Bronchial epithelial cell (primary cell): ENCODE data around the gene UBE2J2. TPM values are rescaled to one million over a fixed set of nuclear protein-coding genes. Genes with fewer than 3 reads are reported as not detected.

Experiments
- DNase-seq: peaks from one replicate; pipeline ENCODE4 v3.0.0-alpha.2; 2010; ENCODE audit warnings: low read depth
- FAIRE-seq: peaks from 2 replicates; lab custom pipeline; 2011; peaks lifted over from hg19 to GRCh38; lab: Jason Lieb, UNC
- H3K27me3 ChIP-seq: 2 replicates; pipeline ENCODE4 v1.5.1; 2011; ENCODE audit warnings: low read length; ENCODE audit not compliant: control insufficient read depth, insufficient read depth
- H3K36me3 ChIP-seq: 2 replicates; pipeline ENCODE4 v1.5.1; 2011; ENCODE audit warnings: low read length; ENCODE audit not compliant: control insufficient read depth, insufficient read depth
- H3K4me3 ChIP-seq: 2 replicates; pipeline ENCODE4 v1.5.1; 2011; ENCODE audit warnings: mild to moderate bottlenecking, low read depth, low read length, control low read depth
- CTCF ChIP-seq: IDR thresholded peaks from 2 replicates; pipeline ENCODE4 v1.5.1; 2011; ENCODE audit warnings: mild to moderate bottlenecking, moderate library complexity, low read length, control low read depth, inconsistent platforms; ENCODE audit not compliant: insufficient read depth, severe bottlenecking
- total RNA-seq: library from RNA; depleted of rRNA; stranded (reverse); fragments of >200 nt; gene quantifications from 2 replicates; pipeline ENCODE4 v1.2.1, GENCODE V29; 2014

The UBE2J2 gene
- total RNA-seq, 1 donor from 2014 or later = 41.3 TPM

GRCh38 chr1:1314678-1315335, 41.2 kb upstream of the UBE2J2 start:
- TF ChIP-seq CTCF = no peak
- H3K4me3 ChIP-seq = no peak overlapping the region
- H3K36me3 ChIP-seq = peaks cover 39% of the 10 kb centered on the region
- no peak for DNase-seq
- H3K27me3 ChIP-seq = no peaks in the 10 kb centered on the region
- FAIRE-seq = no peak

GRCh38 chr1:1314237-1314586, 40.6 kb upstream of the UBE2J2 start:
- Histone ChIP-seq H3K36me3 (peaks cover 35% of the 10 kb centered on the region), H3K4me3 (no peak overlapping the region), H3K27me3 (no peaks in the 10 kb centered on the region)
- DNase-seq (no peak), FAIRE-seq (no peak)
- no peak for TF ChIP-seq CTCF

- DNase-seq (no peak), FAIRE-seq (no peak)
- no peak for TF ChIP-seq CTCF
- Histone ChIP-seq H3K36me3 (peaks cover 34% of the 10 kb centered on the region), H3K4me3 (no peak overlapping the region), H3K27me3 (no peaks in the 10 kb centered on the region)
Measured at GRCh38 chr1:1313500-1314236, 40.0 kb upstream of the UBE2J2 start.

- no peaks in the 10 kb centered on the region for H3K27me3 ChIP-seq
- DNase-seq = no peak
- H3K36me3 ChIP-seq = peaks cover 34% of the 10 kb centered on the region
- no peak for TF ChIP-seq CTCF
- H3K4me3 ChIP-seq = no peak overlapping the region
- FAIRE-seq = no peak
Measured at GRCh38 chr1:1312450-1313314, 39.0 kb upstream of the UBE2J2 start.

GRCh38 chr1:1311107-1312104, 37.8 kb upstream of the UBE2J2 start:
- no peak for TF ChIP-seq CTCF
- Histone ChIP-seq H3K4me3 (no peak overlapping the region), H3K27me3 (no peaks in the 10 kb centered on the region), H3K36me3 (peaks cover 34% of the 10 kb centered on the region)
- DNase-seq = no peak
- no peak for FAIRE-seq
